Right lobe of liver (tissue), 6 donors: ENCODE results near the gene PAM16. TPM values are rescaled to one million over a fixed set of nuclear protein-coding genes. Genes with fewer than 3 reads are reported as not detected.

Experiments used
- ATAC-seq, 4 donors: fragments of 200-7000 bp; cut with Tn5 transposase; one replicate each; pipeline ENCODE4 v1.9.1; 2020; ENCODE audit warnings: mild to moderate bottlenecking in 4 of 4, moderate library complexity in 4 of 4
- DNase-seq, 3 donors: peaks; one replicate each; pipeline ENCODE4 v3.0.0-alpha.2; 2020
- H3K27ac ChIP-seq, 3 donors: fragments of 200-600 bp; one replicate each; pipeline ENCODE4 v1.8.0; 2022
- H3K27me3 ChIP-seq, 2 donors: fragments of 200-600 bp; one replicate each; pipeline ENCODE4 v1.8.0; 2022
- H3K36me3 ChIP-seq, 4 donors: fragments of 200-600 bp; sonication (generic) in 1 of 4; one replicate each; pipeline versions ENCODE4 v1.5.1 to v1.8.0; 2017 to 2022; ENCODE audit warnings: control low read depth in 1 of 4
- H3K4me1 ChIP-seq, 4 donors: fragments of 200-600 bp; sonication (generic) in 1 of 4; one replicate each; pipeline versions ENCODE4 v1.5.1 to v1.8.0; 2017 to 2022; ENCODE audit warnings: control low read depth in 1 of 4
- H3K4me3 ChIP-seq, 3 donors: fragments of 200-600 bp; one replicate each; pipeline ENCODE4 v1.8.0; 2022
- H3K9me3 ChIP-seq, 4 donors: fragments of 200-600 bp; sonication (generic) in 1 of 4; one replicate each; pipeline versions ENCODE4 v1.5.1 to v1.8.0; 2017 to 2022; ENCODE audit warnings: control low read depth in 1 of 4
- POLR2A ChIP-seq: fragments of 450-650 bp; IDR thresholded peaks from one replicate; pipeline ENCODE4 v1.6.1; 2017; ENCODE audit warnings: antibody characterized with exemption, mild to moderate bottlenecking
- WGBS: methylation state at CpG from one replicate; pipeline ENCODE4 v1.1.6; 2018; ENCODE audit warnings: low coverage, low lambda C conversion rate; ENCODE audit not compliant: insufficient coverage; ENCODE audit errors: missing lambda C conversion rate; 5-methylcytosine and 5-hydroxymethylcytosine counted together
- intact Hi-C, 2 donors: fragments of 100-400 bp; cut with DNase I; formaldehyde crosslinking; loops; one replicate each; pipeline versions ENCODE4 v1.11.2 to v1.14.1; 2022
- total RNA-seq, 6 experiments: library from RNA; depleted of rRNA in 2 of 6; stranded (reverse); fragments of >200 nt in 2 of 6; fragmentation: NEBNext Ultra II Directional in 3 of 6; extraction: Animal tissue kit (Norgen Biotek cat#: 25700) in 3 of 6; gene quantifications; one replicate each; pipeline versions ENCODE4 v1.1.0 to v1.2.4, GENCODE V29; 2016 to 2023
- TF ChIP-seq, protein P1 (sequence below), 4 donors: fragments of 200-600 bp in 3 of 4; fragments of 450-650 bp in 1 of 4; IDR thresholded peaks; one replicate each; pipeline versions ENCODE4 v1.5.1 to v1.8.0; 2016 to 2022; ENCODE audit warnings: antibody characterized with exemption in 4 of 4, mild to moderate bottlenecking in 2 of 4
- donor health status: DM: no; HTN: yes; CAD: no.
- donor health status: DM: no; HTN: no; CAD: no.
- donor health status: DM: no; HTN: no; CAD: no.
- donor health status: DM: no; HTN: yes; CAD: no.
- donor health status: DM: no; HTN: yes; CAD: no.

The PAM16 gene
- total RNA-seq, 6 experiments from 2014 or later: 27.9 to 45.9 (median 32.8) TPM

DNA sequence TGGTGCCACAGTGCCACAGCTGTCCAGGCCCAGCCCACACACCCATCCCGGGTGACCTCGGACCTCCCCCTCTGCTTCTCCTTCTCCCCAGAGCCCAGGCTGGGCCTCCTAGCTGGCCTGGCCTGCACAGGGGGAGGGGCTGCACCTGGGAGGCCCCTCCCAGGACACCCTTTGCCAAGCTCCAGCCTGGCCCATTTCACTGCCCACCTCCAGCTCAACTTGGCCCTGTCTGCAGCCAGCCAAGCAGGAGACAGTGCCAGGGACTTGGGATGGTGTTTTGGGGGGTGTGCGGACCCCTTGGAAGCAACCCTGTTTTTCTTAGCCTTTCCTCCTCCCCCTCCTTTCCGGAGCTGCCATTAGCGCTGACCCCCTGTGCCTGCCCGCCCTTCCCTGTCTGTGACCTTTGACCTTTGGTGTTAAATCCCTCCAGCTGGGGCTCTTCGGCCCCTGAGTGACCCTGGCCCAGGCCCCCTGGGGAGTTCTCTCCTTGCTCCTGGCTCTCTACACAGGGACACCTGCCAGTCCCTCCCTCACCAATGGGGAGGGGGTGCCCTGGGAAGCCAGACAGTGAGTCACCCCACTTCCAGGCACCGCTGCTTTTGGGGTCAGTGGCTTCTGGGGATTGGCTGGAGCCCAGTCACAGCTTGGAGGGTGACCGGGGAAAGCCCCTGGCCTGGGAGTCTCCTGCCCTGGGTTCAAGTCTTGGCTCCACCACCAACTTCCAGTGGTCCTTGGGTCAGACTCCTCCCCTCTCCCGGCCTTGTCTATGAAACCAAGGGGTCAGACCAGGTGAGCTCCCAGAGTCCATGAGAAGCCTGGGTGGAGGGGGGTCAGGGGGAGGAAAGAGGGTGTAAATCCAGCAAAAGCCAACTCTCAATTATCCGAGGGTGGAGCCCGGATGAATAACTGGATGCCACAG, 33.3 kb downstream of the PAM16 start:
- Histone ChIP-seq H3K4me1 (peaks cover 0 to 35% (median 7%) of the 10 kb centered on the region in 4 donors), H3K27ac (peak overlapping the region in 1 of 3 donors; percentile 24), H3K27me3 (no peaks in the 10 kb centered on the region), H3K9me3 (no peaks in the 10 kb centered on the region), H3K36me3 (no peaks in the 10 kb centered on the region), H3K4me3 (peak overlapping the region in 2 of 3 donors; percentile 20 to 52)
- no peak for ATAC-seq
- intact Hi-C loops: no loop called here
- WGBS: 23% methylated on average over 8 of the region's 12 CpGs
- peak in 1 of 3 donors; percentile 17 for DNase-seq
- TF ChIP-seq, protein P1, sequence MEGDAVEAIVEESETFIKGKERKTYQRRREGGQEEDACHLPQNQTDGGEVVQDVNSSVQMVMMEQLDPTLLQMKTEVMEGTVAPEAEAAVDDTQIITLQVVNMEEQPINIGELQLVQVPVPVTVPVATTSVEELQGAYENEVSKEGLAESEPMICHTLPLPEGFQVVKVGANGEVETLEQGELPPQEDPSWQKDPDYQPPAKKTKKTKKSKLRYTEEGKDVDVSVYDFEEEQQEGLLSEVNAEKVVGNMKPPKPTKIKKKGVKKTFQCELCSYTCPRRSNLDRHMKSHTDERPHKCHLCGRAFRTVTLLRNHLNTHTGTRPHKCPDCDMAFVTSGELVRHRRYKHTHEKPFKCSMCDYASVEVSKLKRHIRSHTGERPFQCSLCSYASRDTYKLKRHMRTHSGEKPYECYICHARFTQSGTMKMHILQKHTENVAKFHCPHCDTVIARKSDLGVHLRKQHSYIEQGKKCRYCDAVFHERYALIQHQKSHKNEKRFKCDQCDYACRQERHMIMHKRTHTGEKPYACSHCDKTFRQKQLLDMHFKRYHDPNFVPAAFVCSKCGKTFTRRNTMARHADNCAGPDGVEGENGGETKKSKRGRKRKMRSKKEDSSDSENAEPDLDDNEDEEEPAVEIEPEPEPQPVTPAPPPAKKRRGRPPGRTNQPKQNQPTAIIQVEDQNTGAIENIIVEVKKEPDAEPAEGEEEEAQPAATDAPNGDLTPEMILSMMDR (IDR thresholded peaks at IDR 0.05): no peak
- no peak for TF ChIP-seq POLR2A

GRCh38 chr16:4316864-4317531, 34.1 kb downstream of the PAM16 start:
- peak overlapping the region; percentile 20 to 52 (median 36) for H3K4me3 ChIP-seq
- no peak for TF ChIP-seq POLR2A
- TF ChIP-seq, protein P1 (IDR thresholded peaks at IDR 0.05): no peak
- no peaks in the 10 kb centered on the region for H3K36me3 ChIP-seq
- intact Hi-C loops: no loop called here
- no peaks in the 10 kb centered on the region for H3K27me3 ChIP-seq
- ATAC-seq: peak; percentile 33 to 60 (median 53)
- WGBS: 10% methylated on average over 6 of the region's 20 CpGs
- peak in 2 of 3 donors; percentile 58 to 80 for DNase-seq
- no peaks in the 10 kb centered on the region for H3K9me3 ChIP-seq
- H3K27ac ChIP-seq: peak overlapping the region in 2 of 3 donors; percentile 15 to 24
- H3K4me1 ChIP-seq: peaks cover 0 to 35% (median 7%) of the 10 kb centered on the region in 4 donors

DNA sequence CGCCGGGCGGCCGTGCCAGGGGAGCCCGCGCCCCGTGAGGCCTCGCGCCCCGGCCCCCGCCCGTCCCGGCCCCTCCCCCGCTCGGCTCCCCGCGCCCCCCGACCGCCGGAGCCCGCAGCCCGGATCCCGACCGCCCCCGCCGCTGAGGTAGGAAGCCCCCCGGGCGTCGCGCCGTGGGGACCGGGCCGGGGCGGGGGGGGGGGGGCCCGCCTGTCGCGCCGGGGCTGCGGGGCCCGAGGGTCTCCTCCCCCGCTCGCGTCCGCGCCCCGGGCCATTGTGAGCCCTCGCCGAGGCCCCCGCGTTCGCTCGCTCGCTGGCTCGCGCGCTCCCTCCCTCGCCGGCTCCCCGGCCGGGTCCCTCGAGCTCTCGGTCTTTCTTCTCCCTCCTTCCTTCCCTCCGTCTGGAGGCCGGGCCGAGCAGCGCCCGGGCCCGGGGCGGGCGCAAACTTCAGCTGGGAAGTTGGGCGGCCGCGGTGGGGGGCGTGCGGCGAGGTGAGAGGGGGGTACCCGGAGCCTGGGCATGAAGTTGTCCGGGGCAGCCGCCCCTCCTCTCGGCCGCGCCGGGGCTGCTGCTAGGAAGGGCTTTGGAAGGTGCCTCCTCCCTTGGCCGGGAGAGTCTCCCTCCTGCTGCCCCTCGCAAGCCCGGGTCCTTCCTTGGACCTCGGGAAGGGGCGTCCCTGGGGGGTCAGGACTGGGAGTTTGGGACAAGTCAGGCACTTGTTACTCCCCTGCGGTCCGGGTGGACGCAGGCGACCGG, 34.8 kb downstream of the PAM16 start:
- Histone ChIP-seq H3K36me3 (no peaks in the 10 kb centered on the region), H3K4me1 (peaks cover 0 to 35% (median 7%) of the 10 kb centered on the region in 4 donors), H3K27me3 (no peaks in the 10 kb centered on the region), H3K27ac (peak overlapping the region in 1 of 3 donors; percentile 15), H3K4me3 (peak overlapping the region; percentile 20 to 52 (median 36)), H3K9me3 (no peaks in the 10 kb centered on the region)
- peak in 1 of 3 donors; percentile 21 for DNase-seq
- ATAC-seq: no peak
- no peak for TF ChIP-seq POLR2A
- TF ChIP-seq, protein P1 (IDR thresholded peaks at IDR 0.05): no peak
- intact Hi-C loops: no loop called here
- WGBS: 1% methylated on average over 22 of the region's 93 CpGs
